WI38 (cell line): ENCODE data around the gene SFXN5.

Experiments
- H3K4me3 ChIP-seq: 2 replicates; pipeline ENCODE4 v1.5.1; 2011; ENCODE audit warnings: low read depth, mild to moderate bottlenecking, control low read depth, low read length
- TF ChIP-seq, protein P1 (sequence below): IDR thresholded peaks from 2 replicates; pipeline ENCODE4 v1.5.1; 2012; ENCODE audit warnings: low read depth, mild to moderate bottlenecking, control low read depth, low read length

The SFXN5 gene

DNA sequence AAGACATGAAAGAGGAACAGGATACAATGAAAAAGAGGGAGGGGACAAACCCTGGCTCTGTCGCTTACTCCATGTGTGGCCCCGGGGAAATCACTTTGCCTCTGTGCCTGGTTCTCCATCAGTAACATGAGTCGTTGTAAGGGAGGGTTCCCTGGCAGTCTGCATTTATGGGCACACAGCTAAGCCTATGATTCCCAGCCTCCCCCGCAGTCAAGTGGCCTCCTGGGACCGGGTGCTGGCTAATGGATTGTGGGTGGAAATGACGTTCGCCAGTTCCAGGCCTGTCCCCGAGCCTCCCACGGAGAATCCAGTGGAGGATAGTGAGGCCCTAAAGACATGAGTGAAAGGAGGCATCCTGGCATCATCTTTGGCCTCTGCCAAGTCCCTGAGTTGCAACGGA is 42.7 kb downstream of the SFXN5 start:
- TF ChIP-seq, protein P1, sequence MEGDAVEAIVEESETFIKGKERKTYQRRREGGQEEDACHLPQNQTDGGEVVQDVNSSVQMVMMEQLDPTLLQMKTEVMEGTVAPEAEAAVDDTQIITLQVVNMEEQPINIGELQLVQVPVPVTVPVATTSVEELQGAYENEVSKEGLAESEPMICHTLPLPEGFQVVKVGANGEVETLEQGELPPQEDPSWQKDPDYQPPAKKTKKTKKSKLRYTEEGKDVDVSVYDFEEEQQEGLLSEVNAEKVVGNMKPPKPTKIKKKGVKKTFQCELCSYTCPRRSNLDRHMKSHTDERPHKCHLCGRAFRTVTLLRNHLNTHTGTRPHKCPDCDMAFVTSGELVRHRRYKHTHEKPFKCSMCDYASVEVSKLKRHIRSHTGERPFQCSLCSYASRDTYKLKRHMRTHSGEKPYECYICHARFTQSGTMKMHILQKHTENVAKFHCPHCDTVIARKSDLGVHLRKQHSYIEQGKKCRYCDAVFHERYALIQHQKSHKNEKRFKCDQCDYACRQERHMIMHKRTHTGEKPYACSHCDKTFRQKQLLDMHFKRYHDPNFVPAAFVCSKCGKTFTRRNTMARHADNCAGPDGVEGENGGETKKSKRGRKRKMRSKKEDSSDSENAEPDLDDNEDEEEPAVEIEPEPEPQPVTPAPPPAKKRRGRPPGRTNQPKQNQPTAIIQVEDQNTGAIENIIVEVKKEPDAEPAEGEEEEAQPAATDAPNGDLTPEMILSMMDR, result no peak
- no peak overlapping the region for H3K4me3 ChIP-seq

DNA sequence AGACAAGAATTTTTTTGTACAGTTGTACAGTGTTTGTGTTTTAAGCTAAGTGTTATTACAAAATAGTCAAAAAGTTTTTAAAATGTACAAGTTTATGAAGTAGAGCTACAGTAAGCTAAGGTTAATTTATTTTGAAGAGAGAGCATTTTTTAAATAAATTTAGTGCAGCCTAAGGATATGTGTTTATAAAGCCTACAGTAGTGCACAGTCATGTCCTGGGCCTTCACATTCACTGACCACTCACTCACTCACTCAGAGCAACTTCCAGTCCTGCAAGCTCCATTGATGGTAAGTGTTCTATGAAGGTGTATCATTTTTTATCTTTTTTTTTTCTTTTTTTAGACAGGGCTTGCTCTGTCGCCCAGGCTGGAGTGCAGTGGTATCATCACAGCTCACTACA is 44.2 kb downstream of the SFXN5 start:
- TF ChIP-seq, protein P1, result no peak
- H3K4me3 ChIP-seq, result no peak overlapping the region

GRCh38 chr2:73023497-73023896 is 48.0 kb downstream of the SFXN5 start:
- TF ChIP-seq, protein P1, result no peak
- H3K4me3 ChIP-seq, result no peak overlapping the region

DNA sequence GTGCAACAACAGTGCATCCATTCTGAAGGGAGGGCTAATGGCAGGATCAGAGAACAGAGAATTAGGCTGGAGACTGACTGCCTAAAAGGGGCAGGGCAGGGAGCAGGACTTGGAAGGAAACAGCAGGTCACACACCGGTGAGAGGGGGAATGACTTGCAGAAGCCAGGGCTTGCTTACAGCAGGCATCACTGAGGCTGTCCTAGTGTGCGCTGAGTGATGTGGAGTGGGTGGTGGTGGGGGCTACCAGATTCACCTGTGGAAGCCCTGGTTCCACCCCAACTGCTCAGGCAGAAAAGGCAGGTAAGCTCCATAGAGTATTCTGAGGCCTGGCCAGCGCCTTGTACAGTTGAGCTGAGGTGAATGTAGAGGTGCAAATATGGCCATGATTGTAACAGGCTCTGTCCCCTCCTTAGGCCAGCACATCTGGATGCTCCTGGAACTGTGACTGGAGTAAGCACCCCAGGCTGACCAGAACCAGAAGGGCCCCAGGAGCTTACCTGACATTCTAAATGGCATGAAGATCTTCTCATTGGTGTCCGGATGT is 49.4 kb downstream of the SFXN5 start:
- TF ChIP-seq, protein P1, result no peak
- no peak overlapping the region for H3K4me3 ChIP-seq

- TF ChIP-seq, protein P1, result no peak
- H3K4me3 ChIP-seq, result no peak overlapping the region
Measured at GRCh38 chr2:73021371-73022010, 50.0 kb downstream of the SFXN5 start.

DNA sequence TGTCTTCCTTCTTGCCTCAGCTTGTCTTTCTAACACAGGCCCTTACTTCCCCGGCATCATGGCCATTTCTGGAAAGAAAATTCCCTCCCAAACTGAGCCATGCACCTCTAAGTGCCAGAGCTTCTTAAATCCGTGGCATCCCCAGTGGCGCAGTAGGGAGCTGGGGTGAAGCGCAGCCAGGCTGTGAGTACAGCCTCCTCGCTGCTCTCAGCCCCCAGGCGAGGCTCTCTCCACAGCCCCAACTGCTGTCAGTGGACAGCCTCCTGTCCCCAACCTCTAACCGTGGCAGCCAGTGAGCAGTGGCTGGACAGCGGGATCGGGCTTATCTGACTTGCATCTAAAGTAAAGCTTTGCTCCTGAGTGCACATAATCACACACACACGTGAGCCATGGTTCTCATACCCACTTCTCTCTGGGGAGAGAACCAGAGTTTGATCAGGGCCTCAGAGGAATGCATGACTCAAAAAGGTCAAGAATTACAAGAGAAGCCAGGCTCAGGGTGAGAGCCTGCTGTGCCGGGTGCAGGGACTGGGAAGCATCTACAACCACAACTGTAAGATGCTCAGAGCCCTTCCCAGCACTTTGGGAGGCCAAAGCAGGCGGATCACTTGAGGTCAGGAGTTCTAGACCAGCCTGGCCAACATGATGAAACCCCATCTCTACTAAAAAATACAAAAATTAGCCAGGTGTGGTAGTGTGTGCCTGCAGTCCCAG is 50.7 kb downstream of the SFXN5 start:
- no peak overlapping the region for H3K4me3 ChIP-seq
- TF ChIP-seq, protein P1, result no peak

DNA sequence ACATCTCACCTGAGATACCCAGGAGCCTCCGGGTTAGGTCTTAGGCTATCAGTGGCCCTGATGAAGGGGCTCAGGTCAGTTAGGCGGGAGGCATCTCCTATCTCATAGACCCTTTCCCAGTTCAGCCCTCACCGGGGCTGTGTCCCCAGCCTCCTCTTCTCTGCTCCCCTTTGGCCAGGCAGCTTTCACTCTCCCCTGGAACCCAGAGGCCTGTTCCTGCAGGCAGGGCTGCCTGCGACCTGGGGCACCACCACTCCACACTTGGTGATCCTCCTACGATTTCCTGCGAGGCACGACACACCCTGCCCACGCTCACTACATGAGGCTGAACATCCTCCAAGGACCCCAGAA is 51.2 kb downstream of the SFXN5 start:
- no peak overlapping the region for H3K4me3 ChIP-seq
- TF ChIP-seq, protein P1, result no peak
